HG03521 (cell line): ENCODE data around the gene UNC5B.

Source experiments
- ATAC-seq: cut with Tn5 transposase; IDR thresholded peaks from one replicate; pipeline ENCODE4 v1.9.1; 2021; ENCODE audit warnings: mild to moderate bottlenecking, moderate library complexity; ENCODE audit not compliant: unreplicated experiment

The UNC5B gene

DNA sequence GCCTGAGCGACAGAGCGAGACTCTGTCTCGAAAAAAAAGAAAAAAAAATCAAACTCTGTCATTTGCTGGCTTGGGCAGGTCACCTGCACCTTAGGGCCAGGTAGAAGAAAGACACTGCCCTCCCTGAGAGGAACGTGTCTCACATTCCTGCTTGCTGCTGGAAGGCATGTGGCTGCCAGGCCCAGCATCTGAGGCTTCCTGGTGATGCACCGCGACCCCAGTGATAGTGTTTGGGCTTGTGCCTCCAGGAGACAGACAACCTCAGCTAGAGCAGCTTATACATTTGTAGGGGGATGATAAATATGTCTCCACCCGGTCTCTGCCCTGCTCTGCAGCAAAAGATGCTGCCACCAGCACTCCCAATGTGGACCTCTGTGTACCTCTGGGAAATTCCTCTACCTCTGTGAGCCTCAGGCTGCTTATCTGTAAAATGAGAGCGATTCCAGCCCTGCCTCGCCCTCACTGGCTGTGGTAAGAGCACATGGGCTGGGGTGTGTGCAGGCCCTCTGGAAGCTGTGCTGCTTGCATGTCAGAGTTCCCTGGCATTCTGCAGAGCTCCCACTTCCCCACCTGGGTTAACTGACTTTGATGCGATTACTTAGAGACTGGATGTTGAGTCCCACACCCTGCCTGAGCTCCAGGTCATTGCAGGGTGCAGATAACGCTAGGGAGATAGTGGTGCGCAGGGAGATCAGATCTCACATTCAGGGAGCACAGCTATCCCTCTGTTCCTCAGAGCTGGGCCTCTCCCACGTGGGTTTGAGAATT lies 126.5 kb downstream of the UNC5B start:
- no peak for ATAC-seq

DNA sequence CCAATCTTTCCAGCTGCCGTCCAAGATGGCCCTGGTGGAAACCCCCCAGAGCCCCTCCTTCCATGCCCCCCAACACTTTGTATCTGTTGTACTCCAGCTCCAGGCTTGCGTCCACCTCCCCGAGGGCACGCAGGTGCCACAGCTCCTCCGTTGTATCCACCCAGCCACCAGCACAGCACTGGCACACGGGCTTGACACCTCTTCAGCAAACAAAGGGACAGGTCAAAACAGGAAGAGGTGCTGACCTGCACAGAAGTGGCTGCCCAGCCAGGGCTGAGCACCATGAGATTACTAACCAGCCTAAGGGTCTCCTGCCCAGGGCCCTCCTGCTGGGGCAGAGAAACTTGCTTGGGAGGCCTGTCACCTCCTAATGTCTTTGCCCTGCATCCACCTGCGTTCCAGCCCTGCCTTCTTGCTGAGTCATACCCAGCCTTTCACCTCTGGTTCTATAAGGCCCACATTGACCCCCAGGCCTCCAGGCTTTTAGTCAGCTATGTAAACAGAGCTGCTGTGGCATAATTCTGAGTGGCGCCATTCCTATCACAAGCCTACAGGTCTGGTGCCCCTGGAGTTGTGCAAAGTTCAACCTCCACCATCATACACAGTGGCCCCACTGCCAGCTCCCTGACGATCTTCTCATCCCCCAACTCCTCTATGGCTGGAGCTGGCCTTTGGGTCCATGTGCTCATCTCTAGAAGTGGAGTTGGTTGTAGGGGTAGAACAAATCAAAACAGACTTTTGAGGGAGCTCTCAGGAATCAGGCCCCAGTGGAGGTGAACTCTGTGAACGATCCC lies 127.6 kb downstream of the UNC5B start:
- no peak for ATAC-seq

DNA sequence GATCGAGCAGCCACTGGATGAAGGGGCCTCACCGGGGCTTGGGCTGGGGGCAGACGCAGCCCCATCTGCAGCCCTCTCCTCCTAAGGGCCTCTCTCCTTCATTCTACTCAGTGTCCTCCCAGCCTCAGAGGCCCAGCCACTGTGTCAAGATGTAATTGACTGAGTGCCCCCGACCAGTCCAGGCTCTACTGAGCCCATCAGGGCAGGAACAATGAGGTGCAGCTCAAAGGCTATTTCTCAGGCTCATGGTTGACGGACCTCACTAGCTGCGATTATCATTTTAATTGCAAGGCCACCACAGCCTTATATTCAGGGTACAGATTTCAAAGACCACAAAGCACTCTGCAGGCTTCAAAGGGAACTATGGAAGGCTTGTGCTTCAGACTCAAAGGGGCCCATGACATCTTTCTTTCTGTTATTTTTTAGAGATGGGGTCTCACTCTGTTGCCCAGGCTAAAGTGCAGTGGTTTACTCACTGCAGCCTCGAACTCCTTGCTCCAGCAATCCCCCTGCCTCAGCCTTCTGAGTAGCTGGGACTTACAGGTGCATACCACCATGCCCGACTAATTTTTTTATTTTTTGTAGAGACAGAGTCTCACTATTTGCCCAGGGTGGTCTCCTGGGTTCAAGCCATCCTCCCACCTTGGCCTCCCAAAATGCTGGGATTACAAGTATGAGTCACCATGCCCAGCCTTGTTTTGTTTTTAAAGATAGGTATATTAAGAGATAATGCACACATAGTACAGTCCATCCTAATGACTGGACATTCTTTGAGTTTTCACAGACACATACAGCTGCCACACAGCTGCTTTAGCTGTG lies 130.4 kb downstream of the UNC5B start:
- ATAC-seq, result no peak

DNA sequence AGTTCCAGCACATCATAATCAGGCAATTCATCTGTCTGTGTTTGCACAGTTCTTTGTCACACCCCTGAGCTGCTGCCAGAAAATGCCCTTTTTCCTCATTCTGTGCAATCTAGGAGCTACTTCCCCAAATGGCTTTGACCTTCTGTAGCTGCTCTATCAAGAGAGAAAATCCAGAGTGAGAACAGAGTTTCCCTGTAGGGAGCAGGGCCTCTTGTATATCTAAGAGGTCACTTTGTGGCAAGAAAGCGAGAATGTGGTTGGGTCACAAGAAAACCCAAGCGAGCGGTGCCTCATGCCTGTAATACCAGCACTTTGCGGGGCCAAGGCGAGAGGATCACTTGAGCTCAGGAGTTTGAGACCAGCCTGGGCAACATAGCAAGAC lies 131.0 kb downstream of the UNC5B start:
- ATAC-seq, result no peak

DNA sequence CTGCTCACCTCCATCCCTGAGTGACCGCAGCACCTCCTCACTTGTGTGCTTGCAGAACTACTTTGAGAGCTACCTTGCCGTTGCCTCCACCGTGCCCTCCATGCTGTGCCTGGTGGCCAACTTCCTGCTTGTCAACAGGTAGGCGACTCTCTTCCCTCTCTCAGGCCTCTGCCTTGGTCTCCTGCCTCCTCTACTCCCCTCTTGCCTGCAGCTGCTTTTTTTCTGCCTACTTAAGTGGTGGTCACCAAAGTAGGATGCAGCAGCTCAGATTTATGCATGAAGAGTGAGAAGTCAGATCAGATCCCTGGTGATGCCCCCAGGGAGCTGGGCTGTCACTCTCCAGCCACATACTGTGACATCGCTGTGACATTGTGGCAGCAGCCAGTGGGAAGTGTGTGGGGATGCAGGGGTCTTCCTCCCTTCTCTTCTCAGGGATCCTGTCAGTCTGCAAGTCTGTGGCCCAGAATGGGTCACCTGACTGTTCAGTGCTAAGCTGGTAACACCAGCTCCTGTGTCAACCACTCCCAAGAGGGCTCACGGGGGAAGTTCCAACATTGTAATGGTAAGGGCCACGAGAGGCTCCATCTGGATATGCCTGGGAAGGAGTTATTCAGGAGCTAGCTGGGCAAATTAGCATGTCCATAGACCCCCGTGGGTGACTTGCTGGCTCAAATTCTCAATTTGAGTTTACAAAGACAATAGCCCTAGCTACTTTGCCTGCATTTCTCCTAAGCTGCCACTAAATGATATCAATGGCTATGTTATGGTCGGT lies 132.0 kb downstream of the UNC5B start:
- ATAC-seq, result no peak

DNA sequence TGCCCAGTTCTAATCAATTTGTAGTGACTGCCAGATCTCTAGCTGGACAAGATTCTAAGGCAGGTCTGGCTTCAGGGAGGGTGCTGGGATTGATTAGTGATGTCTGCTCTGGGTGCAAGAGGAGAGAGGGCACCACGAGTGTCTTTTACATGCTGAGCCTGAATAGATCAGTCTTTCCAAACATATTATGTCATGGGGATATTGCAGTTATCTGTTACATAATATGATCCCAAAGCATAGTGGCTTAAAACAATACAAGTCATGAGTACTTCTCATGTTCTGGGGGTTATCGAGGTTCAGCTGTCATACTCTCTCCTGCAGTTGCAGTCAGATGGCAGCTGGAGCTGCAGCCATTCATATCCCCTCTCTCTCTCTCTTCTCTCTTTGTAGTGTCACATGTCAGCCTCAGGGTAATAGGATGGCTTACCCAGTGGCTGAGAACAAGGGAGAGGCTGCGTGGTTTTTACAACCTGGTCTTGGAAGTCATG lies 132.7 kb downstream of the UNC5B start:
- no peak for ATAC-seq

DNA sequence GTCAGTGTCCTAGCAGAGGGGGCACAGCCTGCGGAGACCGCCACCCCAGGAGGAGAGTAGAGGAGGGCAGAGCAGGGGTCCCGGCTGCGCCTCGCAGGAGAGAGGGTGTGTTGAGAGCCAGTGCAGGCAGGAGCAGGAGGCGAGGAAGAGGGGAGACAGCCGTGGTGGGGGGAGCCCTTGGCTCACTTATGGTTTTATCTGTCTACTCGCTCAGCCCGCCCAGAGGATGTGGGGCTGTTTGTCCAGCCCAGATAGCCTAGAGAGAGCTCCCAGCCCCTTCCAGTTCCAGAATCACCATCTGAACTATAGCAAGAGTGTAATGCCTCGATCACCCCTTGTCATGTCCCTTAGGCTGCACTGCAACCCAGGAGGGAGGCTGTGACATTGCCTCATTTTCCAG lies 133.3 kb downstream of the UNC5B start:
- no peak for ATAC-seq

DNA sequence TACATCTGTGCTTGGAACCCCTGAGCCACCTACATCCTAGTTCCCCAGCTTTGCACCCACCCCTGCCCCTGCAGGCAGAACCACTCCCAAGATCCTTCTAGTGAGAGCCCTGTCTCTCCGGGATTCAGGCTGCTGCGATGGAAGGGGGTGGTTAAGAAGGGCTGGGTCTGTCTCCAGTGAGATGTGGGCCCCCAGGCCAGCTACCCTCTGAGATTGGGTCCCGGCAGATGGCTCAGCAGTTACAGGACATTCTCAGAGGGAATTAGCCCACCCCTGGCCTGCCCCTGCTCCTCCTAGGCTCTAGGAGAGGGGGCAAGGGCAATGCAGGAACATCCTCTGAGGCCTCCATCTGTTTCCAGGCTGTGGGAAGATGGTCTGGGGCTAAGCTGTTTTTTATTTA lies 134.4 kb downstream of the UNC5B start:
- no peak for ATAC-seq

DNA sequence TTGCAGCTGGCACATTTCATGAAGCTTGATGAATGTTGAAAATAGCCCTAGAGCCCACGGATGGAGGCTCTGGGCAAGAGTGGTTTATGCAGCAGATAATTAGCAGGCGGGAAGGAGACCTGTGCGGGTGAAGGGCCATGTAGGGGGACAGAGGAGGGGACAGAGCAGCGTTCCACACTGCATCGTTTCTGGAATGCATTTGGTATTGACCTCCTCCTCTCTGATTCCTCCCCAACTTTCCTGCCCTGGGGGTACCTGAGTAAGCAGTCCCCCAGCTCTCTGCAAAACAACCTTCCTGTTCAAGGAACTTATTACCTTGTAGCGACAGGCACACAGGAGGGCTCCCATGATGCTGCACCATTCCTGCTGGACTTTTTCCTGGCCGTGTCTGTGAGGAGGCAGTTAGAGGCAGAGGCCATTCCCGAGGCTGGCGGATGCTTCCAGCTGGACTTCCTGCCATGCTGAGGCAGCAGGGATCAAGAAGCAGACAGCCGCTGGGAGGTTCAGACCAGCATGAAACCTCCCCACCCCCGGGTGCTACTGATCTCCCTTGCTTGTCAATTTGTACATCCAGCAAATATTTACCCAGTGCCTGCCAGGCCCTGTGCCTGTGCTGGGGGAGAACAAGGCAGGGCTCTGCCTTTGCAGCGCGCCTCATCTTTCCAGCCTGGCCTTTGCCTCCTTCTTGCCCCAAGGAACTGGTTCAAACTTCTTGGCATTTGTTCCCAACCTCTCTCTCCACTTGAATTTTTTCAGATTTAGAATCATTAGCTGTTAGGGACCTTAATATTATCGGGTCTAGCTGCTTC lies 135.4 kb downstream of the UNC5B start:
- ATAC-seq, result no peak

DNA sequence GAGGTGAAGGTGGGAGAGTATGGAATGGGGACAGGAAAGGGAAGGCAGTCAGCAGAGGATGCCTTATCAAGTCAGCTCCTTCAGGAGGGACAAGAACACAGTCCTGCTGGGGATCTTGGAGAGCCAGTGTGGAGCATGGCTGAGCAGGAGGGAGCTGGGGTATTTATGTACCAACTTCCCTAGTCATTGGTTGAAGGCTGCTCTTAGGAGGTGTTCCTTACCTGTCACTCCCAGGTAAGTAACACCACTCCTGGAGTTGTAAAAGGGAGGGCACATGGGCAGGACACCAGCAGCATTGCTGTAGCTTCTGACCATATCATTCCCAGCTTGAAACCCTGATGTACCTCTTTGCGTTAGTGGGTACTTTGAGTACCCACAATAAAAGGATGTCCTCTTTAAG lies 136.5 kb downstream of the UNC5B start:
- no peak for ATAC-seq

DNA sequence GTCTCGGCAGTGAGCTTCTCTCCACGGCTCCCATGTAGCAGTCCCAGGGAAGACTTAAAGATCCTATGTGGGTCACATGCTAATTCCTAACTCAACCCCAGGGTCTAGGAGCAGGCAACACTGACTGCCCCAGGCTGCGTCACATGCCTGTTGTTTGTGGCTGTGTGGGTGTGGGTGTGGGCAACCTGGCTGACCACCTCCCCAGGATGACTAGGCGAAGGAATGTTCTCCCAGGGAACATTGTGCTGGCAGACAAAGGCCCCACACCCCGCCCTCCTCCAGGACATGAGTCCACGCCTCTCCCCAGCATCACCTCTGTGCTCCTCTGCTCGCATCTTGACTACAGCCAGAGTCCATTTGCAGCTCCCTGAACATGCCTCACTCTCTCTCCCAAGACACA lies 137.0 kb downstream of the UNC5B start:
- no peak for ATAC-seq

DNA sequence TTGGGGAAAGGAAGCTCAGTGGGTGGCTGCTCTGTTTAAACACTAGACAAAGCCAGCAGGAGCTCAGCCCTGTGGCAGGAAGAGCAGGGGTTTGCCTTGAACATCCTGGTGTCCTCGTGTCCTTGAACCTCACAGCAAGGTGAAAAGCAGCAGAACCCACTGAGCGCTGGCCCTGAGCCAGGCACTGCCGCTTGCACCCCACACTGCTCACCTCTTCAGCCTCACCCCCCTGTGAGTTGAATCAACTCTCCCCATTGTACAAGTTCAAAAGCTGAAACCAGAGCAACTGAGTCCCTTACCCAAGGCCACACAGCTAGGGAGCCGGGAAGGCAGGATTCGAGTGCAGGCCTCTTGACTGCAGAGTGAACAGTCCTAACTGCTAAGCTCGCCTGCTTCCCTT lies 138.7 kb downstream of the UNC5B start:
- ATAC-seq, result no peak

DNA sequence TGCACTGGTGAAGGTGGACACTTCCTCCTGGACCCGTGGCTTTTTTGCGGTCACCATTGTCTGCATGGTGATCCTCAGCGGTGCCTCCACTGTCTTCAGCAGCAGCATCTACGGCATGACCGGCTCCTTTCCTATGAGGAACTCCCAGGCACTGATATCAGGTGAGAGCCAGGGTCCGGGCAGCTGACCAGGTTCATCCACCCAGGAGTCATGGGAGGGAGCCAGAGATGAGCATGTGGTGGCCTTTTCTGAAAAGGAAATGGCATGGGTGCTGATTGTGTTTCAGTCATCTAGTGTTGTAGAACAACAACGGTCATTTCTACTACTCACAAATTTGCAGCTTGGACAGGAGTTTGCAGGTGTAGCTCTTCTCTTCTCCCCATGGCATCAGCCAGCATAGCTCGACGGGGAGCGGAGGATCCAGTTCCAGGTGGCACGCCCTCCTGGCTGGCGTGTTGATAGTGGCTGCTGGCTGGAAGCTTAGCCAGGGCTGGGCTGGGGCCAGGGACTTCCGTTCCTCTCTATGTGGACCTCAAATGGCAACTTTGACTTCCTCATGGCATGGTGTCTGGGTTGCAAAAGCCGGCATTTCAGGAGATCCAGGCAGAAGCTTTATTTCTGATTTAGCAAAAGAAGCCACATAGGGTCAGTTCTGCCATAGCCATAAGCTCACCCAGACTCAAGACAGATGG lies 139.4 kb downstream of the UNC5B start:
- no peak for ATAC-seq
